ENCODE measurements around the gene BCHE. TPM values are rescaled to one million over a fixed set of nuclear protein-coding genes. Genes with fewer than 3 reads are reported as not detected.

BCHE gene
- total RNA-seq, 5 donors from 2014 or later (not counting 1 experiment from before 2014, with no cell fraction given) = not detected

DNA sequence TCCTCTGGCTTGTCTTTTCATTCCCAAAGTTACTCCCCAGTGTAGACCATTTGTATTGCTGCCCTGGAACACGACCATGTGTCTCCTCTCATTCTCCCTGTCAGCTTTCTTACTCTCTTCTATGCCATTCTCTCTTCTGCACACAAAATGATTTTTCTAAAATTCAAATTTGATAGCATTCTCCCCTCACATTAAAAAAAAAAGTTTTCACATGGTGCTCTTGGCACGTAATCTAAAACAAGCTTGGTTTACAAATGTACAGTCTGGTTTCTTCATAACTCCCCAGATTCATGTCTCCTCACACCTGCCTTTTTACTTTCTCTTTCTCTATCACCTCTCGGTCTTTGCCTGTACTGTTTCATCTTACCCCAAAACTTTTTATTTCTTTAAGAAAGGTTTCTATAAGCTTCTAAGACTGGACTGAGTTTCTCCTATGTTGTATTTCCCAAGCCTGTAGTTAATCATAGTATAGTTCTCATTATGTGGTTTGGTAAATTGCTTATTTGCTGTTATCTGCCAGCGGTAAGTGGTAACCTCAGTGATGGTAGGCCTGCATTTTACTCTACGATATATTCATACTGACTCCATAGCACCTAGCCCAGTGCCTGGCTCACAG, 31.2 kb downstream of the BCHE start:
- Mint-ChIP-seq H3K4me3 (no peak overlapping the region), H3K36me3 (no peaks in the 10 kb centered on the region), H3K27me3 (no peaks in the 10 kb centered on the region), H3K9me3 (peaks cover 0 to 4% (median 0%) of the 10 kb centered on the region in 3 donors), H3K27ac (no peak overlapping the region), H3K4me1 (no peaks in the 10 kb centered on the region)
- 53% methylated on average over 2 of the region's 5 CpGs for WGBS (ENCODE audit: insufficient coverage)
- no peak overlapping the region for H3K27ac ChIP-seq (ENCODE audit: low read length)
- no peaks in the 10 kb centered on the region for H3K4me1 ChIP-seq (ENCODE audit: control insufficient read depth in 1 of 2, extremely low read depth in 1 of 2, insufficient read depth in 2 of 2, low read length in 2 of 2)
- ChIA-PET POLR2A (no interaction called here), CTCF (no interaction called here)
- no peak for DNase-seq
- H3K9me3 ChIP-seq = no peaks in the 10 kb centered on the region
- no peak for ATAC-seq (replicated peaks in 1 of 4)
- H3K4me3 ChIP-seq (ENCODE audit: control insufficient read depth in 1 of 2, extremely low read depth in 1 of 2, low read length in 1 of 2) = no peak overlapping the region
- no peaks in the 10 kb centered on the region for H3K27me3 ChIP-seq (replicated peaks in 1 of 2; ENCODE audit: control insufficient read depth in 2 of 2, extremely low read depth in 1 of 2, insufficient read depth in 2 of 2, low read length in 1 of 2)
- H3K36me3 ChIP-seq (ENCODE audit: control insufficient read depth in 2 of 2, extremely low read depth in 1 of 2, insufficient read depth in 1 of 2, low read length in 1 of 2) = no peaks in the 10 kb centered on the region

DNA sequence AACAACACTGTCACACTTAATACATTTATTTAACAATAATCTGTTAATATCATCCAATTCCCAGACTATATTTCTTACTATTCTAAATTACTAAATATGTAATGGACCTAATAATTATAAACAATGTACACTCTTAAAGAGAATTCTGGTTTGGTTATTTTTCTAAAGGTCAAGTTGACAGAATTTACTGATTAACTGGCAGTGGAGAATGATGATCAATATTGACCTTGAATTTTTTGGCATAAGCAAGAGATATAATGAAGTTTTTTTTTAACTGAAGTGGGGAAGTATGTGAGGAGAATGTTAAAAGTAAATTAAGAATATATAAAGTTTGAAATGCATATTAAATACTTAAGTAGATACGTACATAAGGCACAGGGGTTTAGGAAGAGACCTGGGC, 33.8 kb downstream of the BCHE start:
- 60% methylated on average over 1 of the region's 1 CpG for WGBS (ENCODE audit: insufficient coverage)
- H3K9me3 ChIP-seq = no peaks in the 10 kb centered on the region
- no peaks in the 10 kb centered on the region for H3K36me3 Mint-ChIP-seq
- H3K9me3 Mint-ChIP-seq = peaks cover 0 to 4% (median 2%) of the 10 kb centered on the region in 3 donors
- ChIA-PET CTCF (interaction anchor here in 1 of 2 donors (0.5 kb wide), 1 partner anchor 32 kb away, joined by 3 read pairs; no protein-coding TSS in a partner anchor), POLR2A (no interaction called here)
- H3K27ac Mint-ChIP-seq = no peak overlapping the region
- DNase-seq = no peak
- H3K4me3 ChIP-seq (ENCODE audit: control insufficient read depth in 1 of 2, extremely low read depth in 1 of 2, low read length in 1 of 2) = no peak overlapping the region
- no peak for ATAC-seq (replicated peaks in 1 of 4)
- no peaks in the 10 kb centered on the region for H3K36me3 ChIP-seq (ENCODE audit: control insufficient read depth in 2 of 2, extremely low read depth in 1 of 2, insufficient read depth in 1 of 2, low read length in 1 of 2)
- H3K4me1 Mint-ChIP-seq = no peaks in the 10 kb centered on the region
- no peaks in the 10 kb centered on the region for H3K4me1 ChIP-seq (ENCODE audit: control insufficient read depth in 1 of 2, extremely low read depth in 1 of 2, insufficient read depth in 2 of 2, low read length in 2 of 2)
- H3K27me3 Mint-ChIP-seq = no peaks in the 10 kb centered on the region
- H3K4me3 Mint-ChIP-seq = no peak overlapping the region
- no peaks in the 10 kb centered on the region for H3K27me3 ChIP-seq (replicated peaks in 1 of 2; ENCODE audit: control insufficient read depth in 2 of 2, extremely low read depth in 1 of 2, insufficient read depth in 2 of 2, low read length in 1 of 2)
- H3K27ac ChIP-seq (ENCODE audit: low read length) = no peak overlapping the region

DNA sequence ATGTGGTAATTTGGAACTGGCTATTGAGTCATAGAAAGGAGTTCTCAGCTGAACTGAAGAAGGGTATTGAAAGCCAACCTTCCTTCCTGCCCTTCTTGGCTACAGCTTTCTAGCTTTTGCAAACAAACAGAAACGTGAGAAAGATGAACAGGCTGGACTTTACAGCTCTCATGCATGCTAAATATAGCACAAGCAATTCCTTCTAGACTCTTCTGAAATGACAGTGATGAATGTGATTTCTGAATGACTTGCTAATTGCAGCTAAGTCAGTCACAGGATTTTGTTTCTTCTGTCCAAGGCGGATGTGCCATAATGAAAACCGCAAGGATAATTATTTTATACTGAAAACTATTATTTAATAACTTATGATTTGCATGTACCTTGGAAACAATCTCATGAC, 36.3 kb downstream of the BCHE start:
- Histone ChIP-seq H3K36me3 (ENCODE audit: control insufficient read depth in 2 of 2, extremely low read depth in 1 of 2, insufficient read depth in 1 of 2, low read length in 1 of 2) (no peaks in the 10 kb centered on the region), H3K4me3 (ENCODE audit: control insufficient read depth in 1 of 2, extremely low read depth in 1 of 2, low read length in 1 of 2) (no peak overlapping the region), H3K27me3 (replicated peaks in 1 of 2; ENCODE audit: control insufficient read depth in 2 of 2, extremely low read depth in 1 of 2, insufficient read depth in 2 of 2, low read length in 1 of 2) (no peaks in the 10 kb centered on the region), H3K27ac (ENCODE audit: low read length) (no peak overlapping the region), H3K9me3 (no peaks in the 10 kb centered on the region), H3K4me1 (ENCODE audit: control insufficient read depth in 1 of 2, extremely low read depth in 1 of 2, insufficient read depth in 2 of 2, low read length in 2 of 2) (no peaks in the 10 kb centered on the region)
- Mint-ChIP-seq H3K9me3 (peaks cover 0 to 10% (median 2%) of the 10 kb centered on the region in 3 donors), H3K4me3 (no peak overlapping the region), H3K4me1 (no peaks in the 10 kb centered on the region), H3K27me3 (no peaks in the 10 kb centered on the region), H3K36me3 (no peaks in the 10 kb centered on the region), H3K27ac (no peak overlapping the region)
- ATAC-seq (replicated peaks in 1 of 4) (no peak), DNase-seq (no peak)
- CTCF ChIA-PET = no interaction called here
- WGBS (ENCODE audit: insufficient coverage) = no CpG with 5 or more reads among the region's 3 CpGs
- POLR2A ChIA-PET = no interaction called here

DNA sequence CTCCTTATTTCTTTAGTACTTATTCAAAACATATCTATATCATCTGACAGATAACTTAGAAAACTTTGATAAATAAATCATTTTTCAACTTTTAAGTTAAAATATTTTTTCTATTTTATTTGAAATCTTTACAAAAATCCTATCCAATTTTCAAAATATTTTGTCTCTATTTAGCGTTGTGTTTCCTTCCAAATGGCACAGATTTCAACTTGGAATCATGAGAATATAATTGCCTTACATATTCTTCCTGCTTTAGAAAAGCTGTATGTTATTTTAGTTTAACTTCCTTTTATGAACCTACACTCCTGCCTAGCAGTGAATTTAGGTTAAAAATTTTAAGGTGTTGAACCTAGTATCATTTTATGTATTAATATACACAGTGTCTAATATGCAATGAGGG, 38.2 kb downstream of the BCHE start:
- no peaks in the 10 kb centered on the region for H3K4me1 Mint-ChIP-seq
- no CpG with 5 or more reads among the region's 1 CpG for WGBS (ENCODE audit: insufficient coverage)
- peaks cover 4 to 13% (median 7%) of the 10 kb centered on the region in 3 donors for H3K9me3 Mint-ChIP-seq
- Histone ChIP-seq H3K36me3 (ENCODE audit: control insufficient read depth in 2 of 2, extremely low read depth in 1 of 2, insufficient read depth in 1 of 2, low read length in 1 of 2) (no peaks in the 10 kb centered on the region), H3K4me3 (ENCODE audit: control insufficient read depth in 1 of 2, extremely low read depth in 1 of 2, low read length in 1 of 2) (no peak overlapping the region), H3K27me3 (replicated peaks in 1 of 2; ENCODE audit: control insufficient read depth in 2 of 2, extremely low read depth in 1 of 2, insufficient read depth in 2 of 2, low read length in 1 of 2) (no peaks in the 10 kb centered on the region), H3K4me1 (ENCODE audit: control insufficient read depth in 1 of 2, extremely low read depth in 1 of 2, insufficient read depth in 2 of 2, low read length in 2 of 2) (no peaks in the 10 kb centered on the region), H3K27ac (ENCODE audit: low read length) (no peak overlapping the region), H3K9me3 (no peaks in the 10 kb centered on the region)
- ChIA-PET CTCF (no interaction called here), POLR2A (no interaction called here)
- H3K27ac Mint-ChIP-seq = no peak overlapping the region
- no peaks in the 10 kb centered on the region for H3K27me3 Mint-ChIP-seq
- no peak for ATAC-seq (replicated peaks in 1 of 4)
- no peaks in the 10 kb centered on the region for H3K36me3 Mint-ChIP-seq
- no peak overlapping the region for H3K4me3 Mint-ChIP-seq
- DNase-seq = no peak

DNA sequence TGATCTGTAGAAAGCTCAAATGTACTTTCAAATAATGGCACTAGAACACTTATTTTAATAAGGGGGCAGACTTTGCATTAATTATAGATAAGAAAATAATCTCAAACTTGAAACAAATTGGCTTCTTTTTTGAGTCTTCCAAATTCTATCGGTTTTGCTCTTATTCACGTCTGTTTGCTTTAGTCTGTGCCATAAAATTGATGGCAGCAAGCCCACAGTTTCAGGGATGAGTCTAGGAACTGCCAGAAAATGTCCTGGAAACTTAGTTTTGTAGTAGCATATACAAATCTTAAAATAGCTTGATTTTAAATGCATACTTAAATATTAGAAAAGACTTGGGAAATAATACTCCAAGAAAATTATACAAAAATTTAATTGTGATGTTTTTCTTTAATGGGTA, 39.7 kb downstream of the BCHE start:
- no CpG with 5 or more reads among the region's 2 CpGs for WGBS (ENCODE audit: insufficient coverage)
- peaks cover 4 to 13% (median 13%) of the 10 kb centered on the region in 3 donors for H3K9me3 Mint-ChIP-seq
- ATAC-seq (replicated peaks in 1 of 4) (no peak), DNase-seq (no peak)
- Histone ChIP-seq H3K4me3 (ENCODE audit: control insufficient read depth in 1 of 2, extremely low read depth in 1 of 2, low read length in 1 of 2) (no peak overlapping the region), H3K27me3 (replicated peaks in 1 of 2; ENCODE audit: control insufficient read depth in 2 of 2, extremely low read depth in 1 of 2, insufficient read depth in 2 of 2, low read length in 1 of 2) (no peaks in the 10 kb centered on the region), H3K27ac (ENCODE audit: low read length) (no peak overlapping the region), H3K9me3 (no peaks in the 10 kb centered on the region), H3K4me1 (ENCODE audit: control insufficient read depth in 1 of 2, extremely low read depth in 1 of 2, insufficient read depth in 2 of 2, low read length in 2 of 2) (no peaks in the 10 kb centered on the region), H3K36me3 (ENCODE audit: control insufficient read depth in 2 of 2, extremely low read depth in 1 of 2, insufficient read depth in 1 of 2, low read length in 1 of 2) (no peaks in the 10 kb centered on the region)
- no peaks in the 10 kb centered on the region for H3K27me3 Mint-ChIP-seq
- H3K4me1 Mint-ChIP-seq = no peaks in the 10 kb centered on the region
- H3K27ac Mint-ChIP-seq = no peak overlapping the region
- ChIA-PET POLR2A (no interaction called here), CTCF (no interaction called here)
- H3K4me3 Mint-ChIP-seq = no peak overlapping the region
- no peaks in the 10 kb centered on the region for H3K36me3 Mint-ChIP-seq

DNA sequence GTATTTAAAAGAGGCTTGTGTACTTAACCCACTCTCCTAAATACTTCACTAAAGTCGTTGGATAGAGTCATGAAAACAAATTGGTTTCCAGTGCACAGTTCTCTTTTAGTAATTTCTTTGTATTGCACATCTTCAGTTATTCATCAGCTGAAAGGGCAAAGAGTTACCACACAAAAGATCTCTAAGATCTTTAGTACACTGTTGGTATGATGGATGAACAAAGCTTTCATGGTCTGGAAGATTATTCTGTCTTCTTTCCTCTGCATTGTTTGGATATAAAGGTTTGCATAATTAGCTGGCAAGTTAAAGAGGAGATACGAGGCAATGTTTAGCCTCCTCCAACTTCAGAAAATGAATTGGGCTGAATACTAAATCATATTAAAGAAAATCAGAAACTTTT, 40.5 kb downstream of the BCHE start:
- Histone ChIP-seq H3K36me3 (ENCODE audit: control insufficient read depth in 2 of 2, extremely low read depth in 1 of 2, insufficient read depth in 1 of 2, low read length in 1 of 2) (no peaks in the 10 kb centered on the region), H3K27ac (ENCODE audit: low read length) (no peak overlapping the region), H3K4me1 (ENCODE audit: control insufficient read depth in 1 of 2, extremely low read depth in 1 of 2, insufficient read depth in 2 of 2, low read length in 2 of 2) (no peaks in the 10 kb centered on the region), H3K27me3 (replicated peaks in 1 of 2; ENCODE audit: control insufficient read depth in 2 of 2, extremely low read depth in 1 of 2, insufficient read depth in 2 of 2, low read length in 1 of 2) (no peaks in the 10 kb centered on the region), H3K9me3 (no peaks in the 10 kb centered on the region), H3K4me3 (ENCODE audit: control insufficient read depth in 1 of 2, extremely low read depth in 1 of 2, low read length in 1 of 2) (no peak overlapping the region)
- Mint-ChIP-seq H3K4me3 (no peak overlapping the region), H3K9me3 (peaks cover 4 to 13% (median 11%) of the 10 kb centered on the region in 3 donors), H3K27me3 (no peaks in the 10 kb centered on the region), H3K36me3 (no peaks in the 10 kb centered on the region), H3K4me1 (no peaks in the 10 kb centered on the region), H3K27ac (no peak overlapping the region)
- ATAC-seq (replicated peaks in 1 of 4) (no peak), DNase-seq (no peak)
- POLR2A ChIA-PET = no interaction called here
- WGBS (ENCODE audit: insufficient coverage) = no CpG with 5 or more reads among the region's 2 CpGs
- CTCF ChIA-PET = no interaction called here

DNA sequence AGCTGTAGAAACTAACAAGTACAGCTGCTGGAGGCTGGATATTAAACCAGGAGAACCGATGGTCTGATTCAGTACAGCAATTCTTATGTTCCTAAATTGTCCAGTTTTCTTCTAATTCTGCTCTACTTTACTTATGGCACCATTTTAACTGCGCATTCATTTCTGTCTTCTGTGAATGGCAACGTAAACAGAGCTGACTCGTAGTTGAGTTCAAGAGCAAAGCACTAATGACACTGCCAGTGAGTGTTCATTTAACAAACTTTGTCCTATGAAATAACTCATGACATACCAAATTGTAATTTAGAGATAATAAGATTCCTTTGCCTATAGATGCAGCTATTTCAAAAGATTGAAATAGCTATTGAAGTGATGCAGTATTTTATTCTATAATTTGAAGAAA, 48.7 kb downstream of the BCHE start:
- peaks cover 13 to 19% (median 19%) of the 10 kb centered on the region in 3 donors for H3K9me3 Mint-ChIP-seq
- CTCF ChIA-PET = no interaction called here

More for the DNA sequence above, 48.7 kb downstream of the BCHE start:
- no peak overlapping the region for H3K27ac ChIP-seq (ENCODE audit: low read length)
- H3K4me1 Mint-ChIP-seq = no peaks in the 10 kb centered on the region
- H3K27me3 ChIP-seq (replicated peaks in 1 of 2; ENCODE audit: control insufficient read depth in 2 of 2, extremely low read depth in 1 of 2, insufficient read depth in 2 of 2, low read length in 1 of 2) = no peaks in the 10 kb centered on the region
- H3K36me3 Mint-ChIP-seq = no peaks in the 10 kb centered on the region
- WGBS (ENCODE audit: insufficient coverage) = 83% methylated on average over 1 of the region's 4 CpGs
- no peak overlapping the region for H3K27ac Mint-ChIP-seq
- no peak for DNase-seq
- H3K27me3 Mint-ChIP-seq = no peaks in the 10 kb centered on the region
- no peak overlapping the region for H3K4me3 ChIP-seq (ENCODE audit: control insufficient read depth in 1 of 2, extremely low read depth in 1 of 2, low read length in 1 of 2)
- no peaks in the 10 kb centered on the region for H3K4me1 ChIP-seq (ENCODE audit: control insufficient read depth in 1 of 2, extremely low read depth in 1 of 2, insufficient read depth in 2 of 2, low read length in 2 of 2)
- no peak overlapping the region for H3K4me3 Mint-ChIP-seq
- ATAC-seq (replicated peaks in 1 of 4) = no peak
- H3K9me3 ChIP-seq = no peaks in the 10 kb centered on the region
- no peaks in the 10 kb centered on the region for H3K36me3 ChIP-seq (ENCODE audit: control insufficient read depth in 2 of 2, extremely low read depth in 1 of 2, insufficient read depth in 1 of 2, low read length in 1 of 2)
- POLR2A ChIA-PET = no interaction called here
